CD14-positive monocyte (primary cell): ENCODE measurements around the gene ART4. TPM values are rescaled to one million over a fixed set of nuclear protein-coding genes. Genes with fewer than 3 reads are reported as not detected.

Source experiments
- DNase-seq, 3 donors: peaks; one replicate each; pipeline ENCODE4 v3.0.0-alpha.2; 2011 to 2022
- H2AFZ ChIP-seq: 2 replicates; pipeline ENCODE4 v1.6.0; 2012; ENCODE audit warnings: mild to moderate bottlenecking, low read depth, low read length, inconsistent platforms; ENCODE audit not compliant: insufficient read depth, poor library complexity, severe bottlenecking
- H3K27ac ChIP-seq, 2 donors: 1 replicate in 1 of 2; 2 replicates in 1 of 2; pipeline ENCODE4 v1.5.1; 2012 to 2013; ENCODE audit warnings: low read length in 2 of 2, control low read depth in 1 of 2, inconsistent platforms in 1 of 2, low read depth in 1 of 2, mild to moderate bottlenecking in 1 of 2
- H3K27me3 ChIP-seq, 2 donors: one replicate each; pipeline versions ENCODE4 v1.6.0 to v1.6.1; 2011 to 2013; ENCODE audit warnings: low read length in 2 of 2; ENCODE audit not compliant: control insufficient read depth in 2 of 2, insufficient read depth in 2 of 2
- H3K36me3 ChIP-seq, 2 donors: replicated peaks in 1 of 2; 1 replicate in 1 of 2; 2 replicates in 1 of 2; pipeline versions ENCODE4 v1.5.1 to v1.6.1; 2012 to 2013; ENCODE audit warnings: low read length in 2 of 2, control low read depth in 1 of 2, inconsistent platforms in 1 of 2, mild to moderate bottlenecking in 1 of 2; ENCODE audit not compliant: insufficient read depth in 2 of 2, control insufficient read depth in 1 of 2
- H3K4me1 ChIP-seq, 2 donors: 1 replicate in 1 of 2; 2 replicates in 1 of 2; pipeline versions ENCODE4 v1.5.1 to v1.6.1; 2012 to 2013; ENCODE audit warnings: low read length in 2 of 2, control low read depth in 1 of 2, inconsistent platforms in 1 of 2, mild to moderate bottlenecking in 1 of 2, moderate library complexity in 1 of 2; ENCODE audit not compliant: insufficient read depth in 2 of 2, control insufficient read depth in 1 of 2
- H3K4me2 ChIP-seq: replicated peaks from 2 replicates; pipeline ENCODE3; 2012; ENCODE audit warnings: low read length, moderate library complexity, mild to moderate bottlenecking; ENCODE audit not compliant: poor library complexity, severe bottlenecking; ENCODE audit errors: extremely low read depth
- H3K4me3 ChIP-seq, 3 experiments: fragments of 200-600 bp in 1 of 3; sonication (generic) in 1 of 3; replicated peaks in 1 of 3; 1 replicate in 2 of 3; 2 replicates in 1 of 3; pipeline ENCODE4 v1.5.1; 2011 to 2013; ENCODE audit warnings: low read length in 3 of 3, mild to moderate bottlenecking in 3 of 3, control low read depth in 2 of 3, low read depth in 2 of 3, inconsistent platforms in 1 of 3, moderate library complexity in 1 of 3
- H3K79me2 ChIP-seq: 2 replicates; pipeline ENCODE4 v1.6.0; 2012; ENCODE audit warnings: mild to moderate bottlenecking, control low read depth, inconsistent platforms, low read length, moderate library complexity; ENCODE audit not compliant: insufficient read depth
- H3K9ac ChIP-seq: 2 replicates; pipeline ENCODE4 v1.6.0; 2017; ENCODE audit warnings: low read length, mild to moderate bottlenecking; ENCODE audit not compliant: insufficient read depth, poor library complexity, severe bottlenecking
- H3K9me3 ChIP-seq, 2 donors: replicated peaks in 1 of 2; 1 replicate in 1 of 2; 2 replicates in 1 of 2; pipeline versions ENCODE4 v1.5.1 to v1.6.1; 2012 to 2013; ENCODE audit warnings: low read length in 2 of 2, control low read depth in 1 of 2; ENCODE audit not compliant: control insufficient read depth in 1 of 2, insufficient read depth in 1 of 2
- H4K20me1 ChIP-seq: 2 replicates; pipeline ENCODE4 v1.6.0; 2012; ENCODE audit warnings: mild to moderate bottlenecking, low read length, control low read depth, moderate library complexity; ENCODE audit not compliant: insufficient read depth
- H3K27ac Mint-ChIP-seq, 7 donors: one replicate each; pipeline ENCODE4 v1.8.0; 2020; ENCODE audit warnings: mild to moderate bottlenecking in 7 of 7, mixed read lengths in 7 of 7, moderate library complexity in 6 of 7, inconsistent platforms in 2 of 7
- H3K27me3 Mint-ChIP-seq, 3 donors: one replicate each; pipeline ENCODE4 v1.8.0; 2021 to 2022; ENCODE audit warnings: low read depth in 3 of 3, mild to moderate bottlenecking in 3 of 3, mixed read lengths in 3 of 3, moderate library complexity in 3 of 3, inconsistent platforms in 1 of 3
- H3K36me3 Mint-ChIP-seq, 2 donors: one replicate each; pipeline ENCODE4 v1.8.0; 2020; ENCODE audit warnings: mixed read lengths in 2 of 2, inconsistent platforms in 1 of 2, mild to moderate bottlenecking in 1 of 2
- H3K4me1 Mint-ChIP-seq: one replicate; pipeline ENCODE4 v1.8.0; 2020; ENCODE audit warnings: mild to moderate bottlenecking, mixed read lengths
- H3K4me3 Mint-ChIP-seq, 2 donors: one replicate each; pipeline ENCODE4 v1.8.0; 2020; ENCODE audit warnings: mild to moderate bottlenecking in 2 of 2, mixed read lengths in 2 of 2, moderate library complexity in 1 of 2
- H3K9me3 Mint-ChIP-seq, 7 donors: one replicate each; pipeline ENCODE4 v1.8.0; 2020 to 2022; ENCODE audit warnings: mixed read lengths in 7 of 7, mild to moderate bottlenecking in 6 of 7, moderate library complexity in 6 of 7, inconsistent platforms in 2 of 7
- WGBS: methylation state at CpG from one replicate; pipeline ENCODE4 v1.1.5; 2013; ENCODE audit warnings: missing lambda C conversion rate; ENCODE audit not compliant: insufficient coverage; 5-methylcytosine and 5-hydroxymethylcytosine counted together
- intact Hi-C, 2 donors: fragments of 100-400 bp; cut with micrococcal nuclease; formaldehyde crosslinking; loops; one replicate each; pipeline versions ENCODE4 v1.15.0 to v1.15.1; 2023
- polyA plus RNA-seq, 3 donors: library from polyadenylated mRNA; depleted of rRNA in 1 of 3; unstranded in 2 of 3; stranded (reverse) in 1 of 3; fragments of 300-500 nt in 2 of 3; fragments of >200 nt in 1 of 3; fragmentation: Illumina TruSeq in 2 of 3; gene quantifications; 1 replicate in 2 of 3; 2 replicates in 1 of 3; pipeline ENCODE4 v1.2.3, GENCODE V29; 2012 to 2021
- TF ChIP-seq, protein P1 (sequence below): fragments of 200-600 bp; IDR thresholded peaks from one replicate; pipeline ENCODE4 v1.8.0; 2022; ENCODE audit warnings: antibody characterized with exemption, mild to moderate bottlenecking

Gene ART4
- polyA plus RNA-seq, 3 donors, result not detected

DNA sequence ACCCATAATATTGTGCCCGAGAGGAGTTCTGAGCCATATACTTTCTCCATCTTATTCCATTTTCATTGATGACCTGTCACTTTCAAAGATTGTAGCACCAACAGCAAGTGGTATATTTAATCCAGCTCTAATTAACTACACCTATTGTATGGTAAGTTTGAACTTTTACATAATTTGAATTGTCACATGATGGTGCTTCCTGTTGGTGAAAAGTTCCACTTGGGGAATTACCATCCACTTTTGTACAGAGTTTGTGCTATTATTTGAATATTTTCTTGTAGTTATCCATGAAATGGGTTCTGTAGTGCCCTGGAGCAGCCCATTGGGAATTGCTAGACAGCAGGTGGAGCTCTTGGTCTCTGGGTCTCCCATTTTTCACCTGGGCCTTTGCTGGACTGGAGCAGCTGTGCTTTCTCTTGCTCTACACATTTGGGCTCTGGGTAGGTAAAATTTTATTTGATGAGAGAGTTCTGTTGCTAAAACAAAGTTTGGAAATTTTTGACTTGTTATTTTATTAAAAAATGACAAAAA is 32.3 kb downstream of the ART4 start:
- Histone ChIP-seq H2AFZ (no peak overlapping the region), H3K4me3 (no peak overlapping the region), H4K20me1 (no peaks in the 10 kb centered on the region), H3K9ac (no peak overlapping the region), H3K4me1 (no peaks in the 10 kb centered on the region), H3K27ac (no peak overlapping the region), H3K36me3 (no peaks in the 10 kb centered on the region), H3K9me3 (no peaks in the 10 kb centered on the region), H3K79me2 (no peaks in the 10 kb centered on the region), H3K4me2 (no peak overlapping the region), H3K27me3 (no peaks in the 10 kb centered on the region)
- intact Hi-C loops, result no loop called here
- H3K27ac Mint-ChIP-seq, result no peak overlapping the region
- peaks cover 0 to 2% (median 0%) of the 10 kb centered on the region in 7 donors for H3K9me3 Mint-ChIP-seq
- no peaks in the 10 kb centered on the region for H3K36me3 Mint-ChIP-seq
- no CpG with 5 or more reads among the region's 1 CpG for WGBS
- DNase-seq, result no peak
- peaks cover 0 to 4% (median 0%) of the 10 kb centered on the region in 3 donors for H3K27me3 Mint-ChIP-seq
- no peaks in the 10 kb centered on the region for H3K4me1 Mint-ChIP-seq
- TF ChIP-seq, protein P1, sequence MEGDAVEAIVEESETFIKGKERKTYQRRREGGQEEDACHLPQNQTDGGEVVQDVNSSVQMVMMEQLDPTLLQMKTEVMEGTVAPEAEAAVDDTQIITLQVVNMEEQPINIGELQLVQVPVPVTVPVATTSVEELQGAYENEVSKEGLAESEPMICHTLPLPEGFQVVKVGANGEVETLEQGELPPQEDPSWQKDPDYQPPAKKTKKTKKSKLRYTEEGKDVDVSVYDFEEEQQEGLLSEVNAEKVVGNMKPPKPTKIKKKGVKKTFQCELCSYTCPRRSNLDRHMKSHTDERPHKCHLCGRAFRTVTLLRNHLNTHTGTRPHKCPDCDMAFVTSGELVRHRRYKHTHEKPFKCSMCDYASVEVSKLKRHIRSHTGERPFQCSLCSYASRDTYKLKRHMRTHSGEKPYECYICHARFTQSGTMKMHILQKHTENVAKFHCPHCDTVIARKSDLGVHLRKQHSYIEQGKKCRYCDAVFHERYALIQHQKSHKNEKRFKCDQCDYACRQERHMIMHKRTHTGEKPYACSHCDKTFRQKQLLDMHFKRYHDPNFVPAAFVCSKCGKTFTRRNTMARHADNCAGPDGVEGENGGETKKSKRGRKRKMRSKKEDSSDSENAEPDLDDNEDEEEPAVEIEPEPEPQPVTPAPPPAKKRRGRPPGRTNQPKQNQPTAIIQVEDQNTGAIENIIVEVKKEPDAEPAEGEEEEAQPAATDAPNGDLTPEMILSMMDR, result no peak
- H3K4me3 Mint-ChIP-seq, result no peak overlapping the region

DNA sequence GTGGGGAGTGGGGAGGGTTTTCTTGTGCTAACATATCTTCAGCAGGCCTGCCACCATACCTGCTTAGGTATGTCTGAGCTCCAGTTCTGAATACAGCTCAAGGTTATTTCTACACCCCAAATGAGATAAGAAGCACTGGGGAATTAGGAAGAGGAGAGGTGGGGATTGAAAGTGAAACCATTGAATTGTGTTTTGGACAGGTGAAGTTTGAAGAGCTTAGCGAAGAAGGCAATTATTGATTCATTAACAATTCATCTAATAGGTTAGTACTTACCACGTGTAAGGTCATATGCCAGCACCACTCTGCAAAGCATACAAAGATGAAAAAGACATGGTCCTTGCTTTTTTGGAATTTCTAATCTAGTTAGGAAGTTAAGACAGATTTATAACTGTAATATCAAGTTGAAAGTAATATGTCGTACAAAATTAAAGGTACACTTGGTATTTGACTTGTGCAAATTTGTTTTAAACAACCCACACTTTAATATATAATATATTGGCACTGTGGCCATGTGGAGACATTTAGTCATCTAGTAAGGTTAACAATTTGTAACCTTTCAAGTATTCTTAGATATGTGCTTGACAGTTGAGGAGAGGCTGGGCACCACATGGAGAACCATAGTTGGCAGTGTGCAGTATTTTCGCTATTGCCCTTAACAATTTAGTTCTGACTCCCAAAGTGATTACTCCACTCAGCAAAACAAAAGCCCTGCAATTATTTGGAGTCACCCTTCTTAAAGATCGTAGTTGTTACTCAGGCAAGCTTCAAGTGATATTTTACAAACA is 33.0 kb downstream of the ART4 start:
- no peak overlapping the region for H3K4me3 ChIP-seq
- H3K4me2 ChIP-seq, result no peak overlapping the region
- H3K36me3 Mint-ChIP-seq, result no peaks in the 10 kb centered on the region

More for the DNA sequence above, 33.0 kb downstream of the ART4 start:
- WGBS, result no CpG with 5 or more reads among the region's 5 CpGs
- Histone ChIP-seq H3K36me3 (no peaks in the 10 kb centered on the region), H3K27me3 (no peaks in the 10 kb centered on the region), H3K9me3 (no peaks in the 10 kb centered on the region), H2AFZ (no peak overlapping the region), H3K4me1 (peaks cover 3 to 4% of the 10 kb centered on the region in 2 donors), H4K20me1 (no peaks in the 10 kb centered on the region), H3K79me2 (no peaks in the 10 kb centered on the region), H3K27ac (no peak overlapping the region), H3K9ac (no peak overlapping the region)
- H3K9me3 Mint-ChIP-seq, result peaks cover 0 to 2% (median 0%) of the 10 kb centered on the region in 7 donors
- H3K27me3 Mint-ChIP-seq, result peaks cover 0 to 2% (median 0%) of the 10 kb centered on the region in 3 donors
- H3K27ac Mint-ChIP-seq, result no peak overlapping the region
- intact Hi-C loops, result no loop called here
- H3K4me3 Mint-ChIP-seq, result no peak overlapping the region
- DNase-seq, result no peak
- peaks cover 4% of the 10 kb centered on the region for H3K4me1 Mint-ChIP-seq
- TF ChIP-seq, protein P1, result no peak
